Lower leg skin (tissue), 4 donors: ENCODE data around the gene SLC35F4. TPM values are rescaled to one million over a fixed set of nuclear protein-coding genes. Genes with fewer than 3 reads are reported as not detected.

Source experiments
- DNase-seq, 2 donors: peaks; one replicate each; pipeline ENCODE4 v3.0.0-alpha.2; 2019; ENCODE audit warnings: low spot score in 2 of 2
- H3K4me3 ChIP-seq: fragments of 200-600 bp; sonication (generic); 2 replicates; pipeline ENCODE4 v1.5.1; 2017; ENCODE audit warnings: mild to moderate bottlenecking, low read depth; ENCODE audit not compliant: poor library complexity, severe bottlenecking
- CTCF ChIP-seq, 3 donors: fragments of 450-650 bp; IDR thresholded peaks; one replicate each; pipeline ENCODE4 v1.5.1; 2016; ENCODE audit warnings: antibody characterized with exemption in 3 of 3, mild to moderate bottlenecking in 3 of 3, moderate library complexity in 2 of 3
- POLR2A ChIP-seq, 2 donors: fragments of 450-650 bp; IDR thresholded peaks; one replicate each; pipeline ENCODE4 v1.6.1; 2016 to 2017; ENCODE audit warnings: antibody characterized with exemption in 2 of 2, mild to moderate bottlenecking in 1 of 2, moderate library complexity in 1 of 2
- WGBS, 2 donors: methylation state at CpG; one replicate each; pipeline ENCODE4 v1.1.5; 2018; 5-methylcytosine and 5-hydroxymethylcytosine counted together
- intact Hi-C: fragments of 100-400 bp; cut with DNase I; formaldehyde crosslinking; loops from one replicate; pipeline ENCODE4 v1.15.0; 2023; ENCODE audit warnings: low total_unique reads
- total RNA-seq, 4 donors: library from RNA; depleted of rRNA; stranded (reverse); fragments of >200 nt; gene quantifications; one replicate each; pipeline ENCODE4 v1.1.0, GENCODE V29; 2016

Gene SLC35F4
- total RNA-seq, 4 donors from 2014 or later, result 2.2 TPM; not detected in 3

DNA sequence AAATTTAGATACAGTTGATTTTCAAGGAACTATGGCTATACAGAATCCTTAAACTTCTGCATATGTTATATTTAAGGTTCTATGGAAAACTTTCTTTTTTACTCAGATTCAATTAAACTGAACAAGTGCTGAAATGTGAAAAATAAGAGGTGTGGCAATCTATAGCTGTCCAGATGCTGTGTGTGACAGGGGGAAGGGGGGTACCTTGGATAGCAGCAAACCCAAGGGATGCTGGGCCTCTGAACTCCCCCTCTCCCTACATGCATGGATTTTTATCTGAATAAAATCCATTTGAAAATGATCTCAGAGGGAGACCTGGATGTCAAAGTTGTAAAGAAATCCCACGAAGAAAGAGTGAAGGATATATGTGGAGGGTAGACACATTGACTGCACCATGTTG is 289.4 kb downstream of the SLC35F4 start:
- intact Hi-C loops, result no loop called here
- 54 to 63% methylated on average over 1 of the region's 1 CpG for WGBS, 2 donors
- no peak for TF ChIP-seq CTCF (IDR thresholded peaks at IDR 0.05)
- no peak for TF ChIP-seq POLR2A (IDR thresholded peaks at IDR 0.05)
- no peak overlapping the region for H3K4me3 ChIP-seq
- DNase-seq, result no peak

- no peak overlapping the region for H3K4me3 ChIP-seq
- DNase-seq, result no peak
- intact Hi-C loops, result no loop called here
- TF ChIP-seq POLR2A (IDR thresholded peaks at IDR 0.05), result no peak
- no peak for TF ChIP-seq CTCF (IDR thresholded peaks at IDR 0.05)
- 77 to 78% methylated on average over 2 of the region's 2 CpGs for WGBS, 2 donors
These were observed 290.4 kb downstream of the SLC35F4 start for GRCh38 chr14:57575482-57575881.

GRCh38 chr14:57574617-57575288 is 291.1 kb downstream of the SLC35F4 start:
- TF ChIP-seq POLR2A (IDR thresholded peaks at IDR 0.05) (no peak), CTCF (IDR thresholded peaks at IDR 0.05) (no peak)
- intact Hi-C loops, result no loop called here
- no peak overlapping the region for H3K4me3 ChIP-seq
- WGBS, 2 donors, result 72 to 73% methylated on average over 5 of the region's 5 CpGs
- no peak for DNase-seq

GRCh38 chr14:57573173-57573572 is 292.7 kb downstream of the SLC35F4 start:
- WGBS, 2 donors, result 70 to 72% methylated on average over 3 of the region's 3 CpGs
- intact Hi-C loops, result no loop called here
- no peak for DNase-seq
- H3K4me3 ChIP-seq, result no peak overlapping the region
- TF ChIP-seq CTCF (IDR thresholded peaks at IDR 0.05), result no peak
- TF ChIP-seq POLR2A (IDR thresholded peaks at IDR 0.05), result no peak

GRCh38 chr14:57568554-57568953 is 297.3 kb downstream of the SLC35F4 start:
- TF ChIP-seq CTCF (IDR thresholded peaks at IDR 0.05) (no peak), POLR2A (IDR thresholded peaks at IDR 0.05) (no peak)
- intact Hi-C loops, result no loop called here
- 83 to 91% methylated on average over 4 of the region's 4 CpGs for WGBS, 2 donors

GRCh38 chr14:57567220-57567619 is 298.7 kb downstream of the SLC35F4 start:
- WGBS, 2 donors, result 84 to 89% methylated on average over 2 of the region's 2 CpGs
- TF ChIP-seq CTCF (IDR thresholded peaks at IDR 0.05), result no peak
- no peak for TF ChIP-seq POLR2A (IDR thresholded peaks at IDR 0.05)
- intact Hi-C loops, result no loop called here
- H3K4me3 ChIP-seq, result no peak overlapping the region
- no peak for DNase-seq

More at GRCh38 chr14:57568554-57568953, 297.3 kb downstream of the SLC35F4 start:
- no peak for DNase-seq
- H3K4me3 ChIP-seq, result no peak overlapping the region
